ENCODE data around the gene SAMD3. TPM values are rescaled to one million over a fixed set of nuclear protein-coding genes. Genes with fewer than 3 reads are reported as not detected.

The SAMD3 gene
- total RNA-seq, 1 donor from 2014 or later, result 5.5 TPM

DNA sequence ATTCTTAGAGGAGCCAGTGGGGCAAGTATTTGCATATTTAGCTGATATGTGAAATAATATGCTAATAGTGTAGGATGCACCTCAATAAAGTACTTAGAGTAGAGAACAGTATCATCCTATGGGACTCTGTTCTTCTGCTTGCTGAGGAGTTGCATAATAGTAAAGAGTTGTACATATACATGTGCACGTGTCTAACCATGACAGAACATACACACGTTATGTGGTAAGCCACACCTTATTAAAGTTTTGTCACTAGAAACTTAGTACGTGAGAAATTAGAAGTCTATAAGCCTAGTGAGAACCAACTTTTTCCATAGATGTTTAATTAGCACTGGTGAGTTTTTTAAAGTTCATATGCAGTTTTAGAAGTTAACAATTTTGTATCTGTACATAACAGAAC, 123.6 kb downstream of the SAMD3 start:
- TF ChIP-seq, protein P1, sequence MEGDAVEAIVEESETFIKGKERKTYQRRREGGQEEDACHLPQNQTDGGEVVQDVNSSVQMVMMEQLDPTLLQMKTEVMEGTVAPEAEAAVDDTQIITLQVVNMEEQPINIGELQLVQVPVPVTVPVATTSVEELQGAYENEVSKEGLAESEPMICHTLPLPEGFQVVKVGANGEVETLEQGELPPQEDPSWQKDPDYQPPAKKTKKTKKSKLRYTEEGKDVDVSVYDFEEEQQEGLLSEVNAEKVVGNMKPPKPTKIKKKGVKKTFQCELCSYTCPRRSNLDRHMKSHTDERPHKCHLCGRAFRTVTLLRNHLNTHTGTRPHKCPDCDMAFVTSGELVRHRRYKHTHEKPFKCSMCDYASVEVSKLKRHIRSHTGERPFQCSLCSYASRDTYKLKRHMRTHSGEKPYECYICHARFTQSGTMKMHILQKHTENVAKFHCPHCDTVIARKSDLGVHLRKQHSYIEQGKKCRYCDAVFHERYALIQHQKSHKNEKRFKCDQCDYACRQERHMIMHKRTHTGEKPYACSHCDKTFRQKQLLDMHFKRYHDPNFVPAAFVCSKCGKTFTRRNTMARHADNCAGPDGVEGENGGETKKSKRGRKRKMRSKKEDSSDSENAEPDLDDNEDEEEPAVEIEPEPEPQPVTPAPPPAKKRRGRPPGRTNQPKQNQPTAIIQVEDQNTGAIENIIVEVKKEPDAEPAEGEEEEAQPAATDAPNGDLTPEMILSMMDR (IDR thresholded peaks at IDR 0.05), result no peak
- no peak for DNase-seq

DNA sequence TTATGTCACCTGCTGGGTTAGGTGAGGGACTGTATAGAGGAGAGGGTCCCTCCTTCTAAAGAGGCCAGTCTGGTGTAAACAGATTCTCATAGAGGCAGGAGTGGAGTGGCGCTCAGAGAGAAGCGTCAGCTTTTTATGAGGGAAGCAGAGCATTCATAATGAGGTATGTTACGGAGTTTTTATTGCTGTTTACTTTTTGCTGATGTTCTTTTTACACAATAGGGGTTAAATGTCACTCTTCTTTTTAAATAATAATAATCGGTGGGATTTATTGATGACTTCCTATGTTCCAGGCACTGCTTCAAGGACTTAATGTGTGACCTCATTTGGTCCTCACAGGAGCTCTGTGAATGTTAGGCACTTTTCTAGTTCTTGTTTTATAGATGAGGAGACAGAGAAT, 124.4 kb downstream of the SAMD3 start:
- H3K36me3 ChIP-seq, result no peaks in the 10 kb centered on the region
- no peaks in the 10 kb centered on the region for H3K27me3 ChIP-seq (ENCODE audit: low read depth)
- H3K9me3 ChIP-seq, result no peaks in the 10 kb centered on the region
- DNase-seq (no peak), ATAC-seq (no peak)
- no peak overlapping the region for H3K4me3 ChIP-seq
- intact Hi-C loops (cut with DNase I), result no loop called here
- TF ChIP-seq, protein P1 (IDR thresholded peaks at IDR 0.05), result no peak
- H3K27ac ChIP-seq, result no peak overlapping the region
- no peaks in the 10 kb centered on the region for H3K4me1 ChIP-seq

More for the DNA sequence above, 123.6 kb downstream of the SAMD3 start:
- H3K27me3 ChIP-seq (ENCODE audit: low read depth), result no peaks in the 10 kb centered on the region
- H3K27ac ChIP-seq, result no peak overlapping the region
- no peaks in the 10 kb centered on the region for H3K36me3 ChIP-seq
- intact Hi-C loops (cut with DNase I), result no loop called here
- ATAC-seq, result no peak
- no peaks in the 10 kb centered on the region for H3K9me3 ChIP-seq
- H3K4me1 ChIP-seq, result no peaks in the 10 kb centered on the region
- H3K4me3 ChIP-seq, result no peak overlapping the region

Other genes starting within 250 kb of the SAMD3 start
- 11.8 TPM for gene L3MBTL3, start 204.4 kb downstream of the SAMD3 start, total RNA-seq
- 4.3 TPM for gene TMEM200A, start 143.1 kb upstream of the SAMD3 start, total RNA-seq

Measured in lower lobe of right lung (tissue), 2 donors.